Activated CD8-positive, alpha-beta memory T cell treated with anti-CD3 and anti-CD28 coated beads for 24 hours (primary cell): ENCODE measurements around the gene MED12.
A peak's percentile ranks its signal among the peaks of the same experiment; 100 is the strongest.

Experiments used
- DNase-seq: peaks from one replicate; pipeline ENCODE4 v3.0.0-alpha.2; 2020

The MED12 gene

GRCh38 chrX:71107762-71108360, 10.5 kb upstream of the MED12 start:
- peak; percentile 65 for DNase-seq

- DNase-seq = no peak
Observed at GRCh38 chrX:71109051-71109450, 9.3 kb upstream of the MED12 start.

- peak; percentile 80 for DNase-seq
Observed at GRCh38 chrX:71111141-71111843, 7.1 kb upstream of the MED12 start, which contains the start of gene IL2RG. IL2RG (minus strand) TSS chrX:71111577; CDS start chrX:71111539, 38 bp downstream.

- DNase-seq = no peak
Observed at GRCh38 chrX:71111921-71112431, 6.4 kb upstream of the MED12 start.

DNA sequence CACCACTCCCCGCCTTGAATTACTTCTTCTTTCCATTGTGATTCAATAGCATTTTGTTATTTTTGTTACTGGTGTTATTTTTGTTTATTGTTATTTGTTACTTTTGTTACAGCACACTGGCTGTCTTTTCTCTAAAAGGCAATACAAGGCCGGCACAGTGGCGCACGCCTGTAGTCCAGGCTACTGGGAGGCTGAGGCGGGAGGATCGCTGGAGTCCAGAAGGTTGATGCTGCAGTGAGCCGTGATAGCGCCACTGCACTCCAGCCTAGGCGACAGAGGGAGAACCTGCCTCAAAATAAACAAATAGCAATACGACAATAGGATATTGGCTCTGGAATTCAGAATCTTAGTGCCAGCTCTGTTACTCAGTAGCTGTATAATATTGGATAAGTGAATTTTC, 1.0 kb upstream of the MED12 start:
- DNase-seq = no peak

DNA sequence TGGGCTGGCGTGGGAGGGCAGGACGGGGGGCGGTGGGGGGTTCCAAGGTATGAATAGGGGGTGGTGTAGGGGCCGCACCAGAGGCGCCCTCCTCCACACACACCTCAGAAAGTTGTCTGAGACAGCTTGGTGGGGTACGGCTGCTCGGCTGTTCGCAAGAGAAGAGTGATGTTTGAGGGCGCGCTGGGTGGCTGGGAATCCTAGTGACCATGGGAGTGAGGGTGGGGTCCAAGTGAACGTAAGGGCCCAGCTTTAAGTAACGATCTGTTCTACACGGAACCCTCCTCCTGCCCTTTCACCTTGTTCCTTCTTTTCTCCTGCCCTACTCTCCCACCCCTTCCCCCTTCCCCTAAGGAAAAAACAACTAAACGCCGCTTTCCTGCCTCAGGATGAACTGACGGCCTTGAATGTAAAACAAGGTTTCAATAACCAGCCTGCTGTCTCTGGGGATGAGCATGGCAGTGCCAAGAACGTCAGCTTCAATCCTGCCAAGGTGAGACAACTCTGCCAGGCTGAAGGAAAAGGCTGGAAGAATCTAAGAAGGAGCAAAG, 664 bp downstream of the MED12 start:
- no peak for DNase-seq

- DNase-seq = no peak
Observed at GRCh38 chrX:71128166-71128833, 9.9 kb downstream of the MED12 start.

GRCh38 chrX:71128915-71129765, 10.7 kb downstream of the MED12 start:
- peak; percentile 89 for DNase-seq

DNA sequence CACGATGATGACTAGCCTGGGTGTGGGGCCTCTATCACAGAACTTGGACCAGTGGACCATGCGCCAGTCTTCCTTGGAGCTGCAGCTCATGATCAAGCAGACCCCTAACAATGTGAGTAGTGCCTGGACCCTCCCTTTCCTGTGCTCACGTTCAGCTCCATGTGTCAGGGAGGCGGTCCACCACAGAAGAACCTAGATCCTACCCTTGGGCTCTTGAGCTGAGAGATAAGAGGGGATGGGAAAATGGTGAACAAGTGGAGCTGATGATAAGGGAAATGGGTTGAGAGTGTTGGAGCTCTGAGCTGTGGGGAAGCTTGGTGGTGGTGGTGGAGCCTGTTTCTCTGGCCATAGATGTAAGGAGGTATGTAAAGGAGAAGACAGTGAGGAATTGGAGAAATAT, 13.1 kb downstream of the MED12 start:
- no peak for DNase-seq

DNA sequence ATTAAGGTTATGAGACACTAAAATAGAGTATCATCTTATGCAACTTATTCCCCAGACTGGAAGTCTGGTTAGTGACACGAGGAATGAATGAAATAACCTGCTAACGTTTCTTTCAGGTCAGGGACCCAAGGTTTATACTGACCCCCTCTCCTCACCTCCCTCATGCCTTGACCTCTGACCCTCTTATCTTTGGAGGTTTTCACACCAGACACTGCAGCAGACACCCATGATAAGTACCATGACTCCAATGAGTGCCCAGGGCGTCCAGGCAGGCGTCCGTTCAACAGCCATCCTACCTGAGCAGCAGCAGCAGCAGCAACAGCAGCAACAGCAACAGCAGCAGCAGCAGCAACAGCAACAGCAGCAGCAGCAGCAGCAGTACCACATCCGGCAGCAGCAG, 22.0 kb downstream of the MED12 start:
- DNase-seq = no peak

DNA sequence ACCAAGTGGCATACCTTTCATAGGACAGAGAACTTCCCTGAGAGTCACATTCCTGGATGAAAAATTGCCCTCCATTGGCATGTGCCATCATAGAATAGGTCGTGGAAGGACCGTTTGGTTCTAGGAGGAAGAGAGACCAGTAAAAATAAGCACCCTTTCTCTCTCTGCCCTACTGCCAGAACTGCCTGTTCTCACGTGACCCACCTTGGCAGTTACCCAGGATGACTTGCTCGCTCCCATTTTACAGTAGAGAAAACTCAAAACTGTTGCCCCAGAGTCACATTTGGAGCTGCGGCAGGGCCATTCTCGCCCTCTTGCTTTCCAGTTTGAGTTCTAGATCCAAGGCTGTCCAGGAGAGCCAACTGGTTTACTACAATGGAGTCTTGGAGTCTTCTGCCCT, 25.1 kb downstream of the MED12 start:
- DNase-seq = no peak

GRCh38 chrX:71144651-71145050, 26.3 kb downstream of the MED12 start, which contains the start of gene NLGN3:
NLGN3 (plus strand) TSS chrX:71144841; CDS start chrX:71147750, 2,909 bp downstream.
- DNase-seq = no peak

GRCh38 chrX:71147496-71148277, 29.3 kb downstream of the MED12 start:
- no peak for DNase-seq

- no peak for DNase-seq
Observed at GRCh38 chrX:71148278-71148663, 29.9 kb downstream of the MED12 start.

- no peak for DNase-seq
Observed at GRCh38 chrX:71151366-71151765, 33.0 kb downstream of the MED12 start.

DNA sequence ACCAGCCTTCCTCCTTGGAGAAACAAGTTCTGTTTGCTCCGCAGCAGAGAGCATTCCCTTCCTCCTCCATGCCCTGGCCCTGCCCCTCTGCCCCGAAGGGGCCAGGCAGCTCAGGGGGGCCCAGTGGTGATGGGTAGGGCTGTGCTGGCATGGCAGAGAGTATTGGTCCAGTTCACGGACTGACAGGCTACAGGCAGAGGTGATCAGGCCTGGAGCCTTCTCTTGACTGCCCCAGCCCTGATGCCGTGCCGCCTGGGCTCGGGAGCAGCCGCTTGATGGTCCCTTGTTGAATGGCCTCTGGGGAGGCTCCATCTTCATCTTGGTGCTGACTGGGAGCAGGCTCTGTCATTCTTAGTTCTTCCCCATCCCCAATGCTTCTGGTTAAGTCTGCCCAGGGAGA, 35.8 kb downstream of the MED12 start:
- DNase-seq = no peak

GRCh38 chrX:71154641-71155040, 36.2 kb downstream of the MED12 start:
- no peak for DNase-seq

DNA sequence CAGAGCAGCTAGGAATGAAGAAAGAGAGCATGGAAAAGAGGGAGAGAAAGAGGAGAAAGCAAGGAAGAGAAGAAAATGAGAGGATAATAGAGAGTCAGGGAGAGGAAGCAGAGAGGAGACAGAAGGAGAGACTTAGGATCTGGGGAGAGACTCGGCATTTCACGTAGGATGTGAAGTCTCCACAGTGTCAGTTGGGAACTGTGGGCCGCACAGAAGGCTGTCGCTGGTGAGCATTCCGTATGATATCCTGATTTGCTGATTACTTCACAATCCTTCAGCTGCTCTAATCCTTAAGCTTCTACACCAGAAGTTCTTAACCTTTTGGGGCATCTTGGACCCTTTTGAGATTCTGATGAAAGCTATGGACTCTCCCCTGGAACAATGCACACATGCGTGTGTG, 40.2 kb downstream of the MED12 start:
- DNase-seq = no peak

- no peak for DNase-seq
Observed at GRCh38 chrX:71159335-71159734, 40.9 kb downstream of the MED12 start.

- no peak for DNase-seq
Observed at GRCh38 chrX:71160475-71160874, 42.1 kb downstream of the MED12 start.

DNA sequence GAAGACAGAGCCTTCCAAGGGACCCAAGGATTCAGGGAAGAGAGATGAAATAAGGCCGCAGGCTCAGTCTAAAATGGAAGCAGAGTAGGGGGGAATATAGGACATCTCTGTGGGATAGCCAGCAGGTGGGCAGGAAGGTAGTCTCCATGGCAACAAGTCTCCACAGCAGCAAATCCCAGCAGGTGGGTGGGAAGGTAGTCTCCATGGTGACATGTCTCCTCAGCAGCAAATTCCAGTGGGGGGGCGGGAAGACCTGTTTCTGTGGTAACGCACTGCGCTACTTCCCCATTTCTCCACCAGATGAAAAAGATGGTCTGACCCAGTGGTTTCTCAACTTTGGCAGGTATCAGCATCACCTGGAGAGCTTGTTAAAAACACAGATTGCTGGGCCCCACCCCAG, 44.6 kb downstream of the MED12 start:
- no peak for DNase-seq

DNA sequence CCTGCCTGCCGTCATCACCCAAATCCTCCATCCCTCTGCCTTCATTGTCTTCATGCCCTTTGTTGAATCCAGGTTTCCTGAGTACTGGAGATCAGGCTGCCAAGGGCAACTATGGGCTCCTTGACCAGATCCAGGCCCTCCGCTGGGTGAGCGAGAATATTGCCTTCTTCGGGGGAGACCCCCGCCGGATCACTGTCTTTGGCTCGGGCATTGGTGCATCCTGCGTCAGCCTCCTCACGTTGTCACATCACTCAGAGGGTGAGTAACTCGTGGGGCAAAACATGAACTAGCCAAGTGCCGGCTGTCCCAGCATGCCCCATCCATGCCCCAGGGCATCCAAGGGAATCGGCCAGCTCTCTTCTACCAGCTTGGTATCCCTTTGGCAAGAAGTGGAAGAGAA, 45.7 kb downstream of the MED12 start:
- no peak for DNase-seq
